Osteocyte (in vitro differentiated cells): ENCODE measurements around the gene SMTN. TPM values are rescaled to one million over a fixed set of nuclear protein-coding genes. Genes with fewer than 3 reads are reported as not detected.
"Not testable (repeated sequence)": the region's sequence is repeated elsewhere in the genome, so short reads cannot be mapped to it uniquely, and the experiment has no call there.

ENCODE experiments used
- DNase-seq: peaks from one replicate; pipeline ENCODE4 v3.0.0; 2021; ENCODE audit warnings: mixed read lengths; ENCODE audit not compliant: unreplicated experiment; ENCODE audit errors: extremely low spot score
- H3K27ac Mint-ChIP-seq: one replicate; pipeline ENCODE4 v1.8.0; 2021; ENCODE audit warnings: mild to moderate bottlenecking, mixed read lengths; ENCODE audit not compliant: unreplicated experiment
- H3K27me3 Mint-ChIP-seq: one replicate; pipeline ENCODE4 v1.8.0; 2021; ENCODE audit warnings: mixed read lengths; ENCODE audit not compliant: unreplicated experiment
- H3K36me3 Mint-ChIP-seq: one replicate; pipeline ENCODE4 v1.8.0; 2021; ENCODE audit warnings: mixed read lengths; ENCODE audit not compliant: unreplicated experiment
- H3K4me1 Mint-ChIP-seq: one replicate; pipeline ENCODE4 v1.8.0; 2021; ENCODE audit warnings: mixed read lengths; ENCODE audit not compliant: unreplicated experiment
- H3K4me3 Mint-ChIP-seq: one replicate; pipeline ENCODE4 v1.8.0; 2021; ENCODE audit warnings: mild to moderate bottlenecking, moderate library complexity, mixed read lengths; ENCODE audit not compliant: unreplicated experiment
- H3K9me3 Mint-ChIP-seq: one replicate; pipeline ENCODE4 v1.8.0; 2021; ENCODE audit warnings: mixed read lengths; ENCODE audit not compliant: unreplicated experiment
- CTCF ChIP-seq: fragments of 200-600 bp; sonication (generic); IDR thresholded peaks from 2 replicates; pipeline ENCODE4 v1.5.0; 2021; ENCODE audit warnings: antibody characterized with exemption, mild to moderate bottlenecking, moderate library complexity
- total RNA-seq: library from RNA; stranded (reverse); gene quantifications from 2 replicates; pipeline ENCODE4 v1.2.1, GENCODE V29; 2021

Gene SMTN
- total RNA-seq, 1 donor from 2014 or later, result 27.2 TPM

GRCh38 chr22:31075961-31076360, 5.2 kb upstream of the SMTN start:
- no peaks in the 10 kb centered on the region for H3K9me3 Mint-ChIP-seq
- H3K4me3 Mint-ChIP-seq, result no peak overlapping the region
- no peak overlapping the region for H3K27ac Mint-ChIP-seq
- TF ChIP-seq CTCF, result no peak
- H3K27me3 Mint-ChIP-seq, result no peaks in the 10 kb centered on the region
- H3K36me3 Mint-ChIP-seq, result no peaks in the 10 kb centered on the region
- H3K4me1 Mint-ChIP-seq, result peaks cover 4% of the 10 kb centered on the region
- DNase-seq, result no peak

DNA sequence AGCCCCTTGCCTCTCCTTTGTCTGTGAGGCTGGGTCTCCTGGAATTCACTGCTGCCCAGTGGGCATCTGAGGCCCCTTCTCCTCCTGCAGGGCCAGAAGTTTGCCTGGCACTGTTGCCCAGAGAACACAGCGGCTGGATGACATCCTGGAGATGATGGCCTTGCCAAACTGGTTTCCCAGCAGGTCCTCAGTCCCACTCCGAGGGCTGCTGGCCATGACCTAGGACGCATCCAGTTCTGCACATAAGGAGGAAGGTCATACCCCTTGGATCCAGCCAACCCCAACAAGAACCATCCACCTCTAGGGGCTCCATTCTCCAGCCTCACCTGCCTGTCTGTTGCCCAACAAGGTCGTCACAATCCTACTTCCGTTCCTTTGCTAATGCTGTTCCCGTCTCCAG, 3.4 kb upstream of the SMTN start:
- H3K27me3 Mint-ChIP-seq, result no peaks in the 10 kb centered on the region
- peaks cover 18% of the 10 kb centered on the region for H3K4me1 Mint-ChIP-seq
- H3K36me3 Mint-ChIP-seq, result no peaks in the 10 kb centered on the region
- no peaks in the 10 kb centered on the region for H3K9me3 Mint-ChIP-seq
- no peak overlapping the region for H3K27ac Mint-ChIP-seq
- DNase-seq, result no peak
- TF ChIP-seq CTCF, result no peak
- no peak overlapping the region for H3K4me3 Mint-ChIP-seq

- H3K4me3 Mint-ChIP-seq, DNase-seq, H3K27me3 Mint-ChIP-seq, H3K9me3 Mint-ChIP-seq, H3K27ac Mint-ChIP-seq, H3K36me3 Mint-ChIP-seq: not testable (repeated sequence)
- peaks cover 25% of the 10 kb centered on the region for H3K4me1 Mint-ChIP-seq
These were observed 2.7 kb upstream of the SMTN start for GRCh38 chr22:31078389-31078788.

DNA sequence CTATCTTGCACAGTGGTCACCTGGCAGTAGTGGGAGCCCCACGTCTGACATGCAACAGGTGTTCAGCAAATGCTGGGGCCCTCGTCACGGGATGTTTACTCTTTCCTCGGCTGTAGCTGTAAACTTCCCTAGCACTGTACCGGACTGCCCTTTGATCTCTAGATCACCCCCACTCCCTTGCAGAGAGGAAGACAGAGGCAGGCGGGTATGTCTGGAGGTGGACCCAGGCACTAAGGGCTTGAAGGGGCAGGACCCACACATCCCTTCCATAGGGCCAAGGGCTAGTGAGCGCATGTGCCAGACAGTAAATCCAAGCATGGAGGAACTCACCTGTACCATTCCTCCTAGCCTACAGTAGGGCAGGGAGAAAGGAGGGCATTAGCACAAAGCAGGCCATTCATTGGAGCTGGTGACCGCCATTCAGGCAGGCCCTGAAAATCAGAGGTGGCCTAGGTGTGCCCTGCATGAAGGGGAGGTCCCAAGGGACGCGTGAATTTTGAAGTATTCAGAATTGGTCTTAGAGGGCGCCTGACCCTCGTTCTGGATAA, 1.9 kb upstream of the SMTN start:
- Mint-ChIP-seq H3K4me1 (peaks cover 33% of the 10 kb centered on the region), H3K36me3 (no peaks in the 10 kb centered on the region), H3K9me3 (no peaks in the 10 kb centered on the region), H3K27ac (no peak overlapping the region), H3K27me3 (no peaks in the 10 kb centered on the region), H3K4me3 (no peak overlapping the region)
- no peak for DNase-seq
- no peak for TF ChIP-seq CTCF

DNA sequence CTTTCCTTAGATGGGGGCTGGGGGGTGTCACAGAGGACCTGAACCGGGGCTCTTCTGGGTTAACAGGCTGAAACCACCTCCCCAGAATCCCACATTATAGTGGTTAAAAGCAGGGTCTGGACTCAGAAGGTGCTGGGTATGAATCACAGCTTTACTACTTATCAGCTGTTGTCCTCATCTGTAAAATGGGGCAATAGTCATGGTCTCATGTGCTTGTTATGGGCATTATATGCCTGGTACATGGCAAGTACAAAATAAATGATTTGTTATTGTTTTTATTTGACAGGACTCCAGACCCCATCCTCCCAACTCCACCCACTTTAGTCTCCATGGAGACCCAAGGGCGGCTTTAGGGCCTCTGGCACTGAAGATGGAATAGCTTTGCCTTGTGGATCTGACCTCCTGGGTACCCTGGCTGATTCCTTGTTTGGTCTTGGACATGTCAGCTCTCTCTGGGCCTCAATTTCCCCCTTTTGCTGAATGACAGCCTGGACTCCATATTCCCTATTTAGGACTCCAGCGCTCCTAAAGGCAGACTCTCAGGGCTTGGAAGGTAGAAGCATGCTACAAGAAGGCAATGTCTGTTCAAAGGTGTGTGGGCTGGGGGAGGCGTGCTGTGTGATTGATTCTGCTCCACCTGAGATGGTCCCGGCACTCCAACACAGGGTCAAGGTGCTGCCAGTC, 812 bp upstream of the SMTN start:
- Mint-ChIP-seq H3K4me3 (peak overlapping the region; percentile 89), H3K27me3 (no peaks in the 10 kb centered on the region), H3K36me3 (no peaks in the 10 kb centered on the region), H3K27ac (peak overlapping the region; percentile 95), H3K4me1 (peaks cover 37% of the 10 kb centered on the region), H3K9me3 (no peaks in the 10 kb centered on the region)
- DNase-seq, result no peak
- TF ChIP-seq CTCF, result no peak
